GDM1 (cell line): ENCODE measurements around the gene SRSF5.

Experiments
- DNase-seq: peaks from one replicate; lab custom pipeline; 2025; lab: John Stamatoyannopoulos, UW

Gene SRSF5

GRCh38 chr14:69770559-69770958 is 3.6 kb downstream of the SRSF5 start:
- DNase-seq, result no peak

GRCh38 chr14:69771136-69771535 is 4.2 kb downstream of the SRSF5 start:
- no peak for DNase-seq

GRCh38 chr14:69772082-69773017 is 5.4 kb downstream of the SRSF5 start:
- no peak for DNase-seq

- no peak for DNase-seq
These were observed 6.8 kb downstream of the SRSF5 start for GRCh38 chr14:69773571-69774276.

GRCh38 chr14:69775012-69775411 is 8.1 kb downstream of the SRSF5 start:
- no peak for DNase-seq

GRCh38 chr14:69776875-69777453 is 10.0 kb downstream of the SRSF5 start:
- DNase-seq, result no peak

GRCh38 chr14:69779088-69779487 is 12.1 kb downstream of the SRSF5 start:
- DNase-seq, result no peak

- no peak for DNase-seq
These were observed 13.2 kb downstream of the SRSF5 start for GRCh38 chr14:69780092-69780491.

GRCh38 chr14:69780952-69781351 is 14.0 kb downstream of the SRSF5 start:
- no peak for DNase-seq

GRCh38 chr14:69784942-69785341 is 18.0 kb downstream of the SRSF5 start:
- no peak for DNase-seq

- no peak for DNase-seq
These were observed 19.7 kb downstream of the SRSF5 start for GRCh38 chr14:69786603-69787002.

GRCh38 chr14:69789118-69789640 is 22.2 kb downstream of the SRSF5 start:
- DNase-seq, result no peak

GRCh38 chr14:69792887-69793421 is 26.0 kb downstream of the SRSF5 start:
- no peak for DNase-seq

GRCh38 chr14:69794791-69795190 is 27.8 kb downstream of the SRSF5 start:
- no peak for DNase-seq

- DNase-seq, result no peak
These were observed 28.7 kb downstream of the SRSF5 start for GRCh38 chr14:69795691-69796090.

- DNase-seq, result no peak
These were observed 30.0 kb downstream of the SRSF5 start, which contains the start of gene SLC10A1 for GRCh38 chr14:69796797-69797500. Gene SLC10A1 (minus strand): TSS chr14:69797241. CDS start chr14:69797155, 86 bp downstream.

- DNase-seq, result no peak
These were observed 30.8 kb downstream of the SRSF5 start for GRCh38 chr14:69797573-69798338.

GRCh38 chr14:69798339-69798735 is 31.4 kb downstream of the SRSF5 start:
- DNase-seq, result no peak

- DNase-seq, result no peak
These were observed 36.8 kb downstream of the SRSF5 start for GRCh38 chr14:69803753-69804152.

GRCh38 chr14:69804902-69805301 is 38.0 kb downstream of the SRSF5 start:
- DNase-seq, result no peak

GRCh38 chr14:69807192-69807591 is 40.2 kb downstream of the SRSF5 start:
- DNase-seq, result no peak
